Measurements from ENCODE around the gene RALGDS. TPM values are rescaled to one million over a fixed set of nuclear protein-coding genes. Genes with fewer than 3 reads are reported as not detected.

The RALGDS gene
- total RNA-seq, 2 donors from 2014 or later = 27.6 to 28.3 TPM

GRCh38 chr9:133124123-133124906 is 3.3 kb upstream of the RALGDS start:
- intact Hi-C loops (cut with DNase I) = no loop called here
- DNase-seq (ENCODE audit: low spot score) = no peak

GRCh38 chr9:133122935-133123611 is 2.0 kb upstream of the RALGDS start:
- intact Hi-C loops (cut with DNase I) = no loop called here
- peak; percentile 91 for DNase-seq (ENCODE audit: low spot score)

- intact Hi-C loops (cut with DNase I) = no loop called here
- DNase-seq (ENCODE audit: low spot score) = no peak
These were observed 1.5 kb upstream of the RALGDS start for GRCh38 chr9:133122605-133122934.

- no peak for DNase-seq (ENCODE audit: low spot score)
- intact Hi-C loops (cut with DNase I) = no loop called here
These were observed 993 bp upstream of the RALGDS start for GRCh38 chr9:133121915-133122550.

GRCh38 chr9:133120501-133121197 is 391 bp downstream of the RALGDS start:
- no peak for DNase-seq (ENCODE audit: low spot score)
- intact Hi-C loops (cut with DNase I) = no loop called here

- DNase-seq (ENCODE audit: low spot score) = no peak
These were observed 1.1 kb downstream of the RALGDS start for GRCh38 chr9:133119846-133120500.

GRCh38 chr9:133119103-133119845 is 1.8 kb downstream of the RALGDS start:
- intact Hi-C loops (cut with DNase I) = loop anchor here in 1 of 2 donors (1.0 kb wide), 1 partner anchor 29 kb away; no protein-coding TSS in a partner anchor
- DNase-seq (ENCODE audit: low spot score) = no peak

More at GRCh38 chr9:133119846-133120500, 1.1 kb downstream of the RALGDS start:
- intact Hi-C loops (cut with DNase I) = loop anchor here in 1 of 2 donors (1.0 kb wide), 1 partner anchor 28 kb away; no protein-coding TSS in a partner anchor

- intact Hi-C loops (cut with DNase I) = no loop called here
- DNase-seq (ENCODE audit: low spot score) = no peak
These were observed 2.5 kb downstream of the RALGDS start for GRCh38 chr9:133118568-133118967.

- DNase-seq (ENCODE audit: low spot score) = no peak
- intact Hi-C loops (cut with DNase I) = no loop called here
These were observed 2.9 kb downstream of the RALGDS start for GRCh38 chr9:133118179-133118520.

- intact Hi-C loops (cut with DNase I) = no loop called here
- DNase-seq (ENCODE audit: low spot score) = peak; percentile 90
These were observed 3.5 kb downstream of the RALGDS start for GRCh38 chr9:133117271-133118178.

- intact Hi-C loops (cut with DNase I) = loop anchor here in 1 of 2 donors (1.0 kb wide), 1 partner anchor 27 kb away; no protein-coding TSS in a partner anchor
- peak; percentile 69 for DNase-seq (ENCODE audit: low spot score)
These were observed 4.5 kb downstream of the RALGDS start for GRCh38 chr9:133116346-133117231.

GRCh38 chr9:133115604-133116345 is 5.3 kb downstream of the RALGDS start:
- intact Hi-C loops (cut with DNase I) = loop anchor here in 1 of 2 donors (1.0 kb wide), 1 partner anchor 28 kb away; no protein-coding TSS in a partner anchor
- DNase-seq (ENCODE audit: low spot score) = peak; percentile 64

GRCh38 chr9:133114886-133115603 is 6.0 kb downstream of the RALGDS start:
- intact Hi-C loops (cut with DNase I) = no loop called here
- DNase-seq (ENCODE audit: low spot score) = peak; percentile 78

GRCh38 chr9:133113949-133114885 is 6.8 kb downstream of the RALGDS start:
- DNase-seq (ENCODE audit: low spot score) = peak; percentile 81
- intact Hi-C loops (cut with DNase I) = no loop called here
